ENCODE results near the gene NUP37. TPM values are rescaled to one million over a fixed set of nuclear protein-coding genes. Genes with fewer than 3 reads are reported as not detected.

NUP37 gene
- total and polyA plus RNA-seq, 2 donors from 2014 or later, result 23.2 to 26.7 TPM

GRCh38 chr12:102029141-102029540, 90.8 kb downstream of the NUP37 start:
- DNase-seq, result no peak
- no peak for FAIRE-seq

GRCh38 chr12:102026728-102027127, 93.2 kb downstream of the NUP37 start:
- FAIRE-seq (no peak), DNase-seq (no peak)
- no peaks in the 10 kb centered on the region for H3K27me3 ChIP-seq (ENCODE audit: control insufficient read depth, insufficient read depth, low read length)
- no peak for TF ChIP-seq CTCF (IDR thresholded peaks at IDR 0.05; ENCODE audit: borderline replicate concordance, extremely low read depth, insufficient read depth)
- no peak overlapping the region for H3K4me3 ChIP-seq (ENCODE audit: low read length in 3 of 3)
- H3K4me1 ChIP-seq (ENCODE audit: control insufficient read depth in 2 of 3, insufficient read depth in 2 of 3, low read depth in 1 of 3, low read length in 3 of 3), result no peaks in the 10 kb centered on the region
- H3K36me3 ChIP-seq (ENCODE audit: control insufficient read depth in 2 of 3, insufficient read depth in 3 of 3, low read length in 3 of 3), result peaks cover 0 to 8% (median 6%) of the 10 kb centered on the region in 3 donors
- H3K9ac ChIP-seq (ENCODE audit: low read length in 3 of 3), result no peak overlapping the region
- no peak overlapping the region for H3K27ac ChIP-seq (ENCODE audit: low read depth in 2 of 2, low read length in 2 of 2)
- intact Hi-C loops (cut with DNase I), result no loop called here
- H3K9me3 ChIP-seq (ENCODE audit: control insufficient read depth in 2 of 3, insufficient read depth in 1 of 3, low read length in 3 of 3), result no peaks in the 10 kb centered on the region

More at GRCh38 chr12:102029141-102029540, 90.8 kb downstream of the NUP37 start:
- no peak overlapping the region for H3K4me3 ChIP-seq (ENCODE audit: low read length in 3 of 3)
- no peak overlapping the region for H3K27ac ChIP-seq (ENCODE audit: low read depth in 2 of 2, low read length in 2 of 2)
- H3K36me3 ChIP-seq (ENCODE audit: control insufficient read depth in 2 of 3, insufficient read depth in 3 of 3, low read length in 3 of 3), result peaks cover 0 to 3% (median 3%) of the 10 kb centered on the region in 3 donors
- TF ChIP-seq CTCF (IDR thresholded peaks at IDR 0.05; ENCODE audit: borderline replicate concordance, extremely low read depth, insufficient read depth), result no peak
- H3K9ac ChIP-seq (ENCODE audit: low read length in 3 of 3), result no peak overlapping the region
- H3K4me1 ChIP-seq (ENCODE audit: control insufficient read depth in 2 of 3, insufficient read depth in 2 of 3, low read depth in 1 of 3, low read length in 3 of 3), result no peaks in the 10 kb centered on the region
- no peaks in the 10 kb centered on the region for H3K9me3 ChIP-seq (ENCODE audit: control insufficient read depth in 2 of 3, insufficient read depth in 1 of 3, low read length in 3 of 3)
- H3K27me3 ChIP-seq (ENCODE audit: control insufficient read depth, insufficient read depth, low read length), result no peaks in the 10 kb centered on the region
- intact Hi-C loops (cut with DNase I), result no loop called here

- intact Hi-C loops (cut with DNase I), result no loop called here
- H3K4me3 ChIP-seq (ENCODE audit: low read length in 3 of 3), result no peak overlapping the region
- peaks cover 0 to 4% (median 0%) of the 10 kb centered on the region in 3 donors for H3K4me1 ChIP-seq (ENCODE audit: control insufficient read depth in 2 of 3, insufficient read depth in 2 of 3, low read depth in 1 of 3, low read length in 3 of 3)
- peaks cover 0 to 8% (median 8%) of the 10 kb centered on the region in 3 donors for H3K36me3 ChIP-seq (ENCODE audit: control insufficient read depth in 2 of 3, insufficient read depth in 3 of 3, low read length in 3 of 3)
- no peak overlapping the region for H3K27ac ChIP-seq (ENCODE audit: low read depth in 2 of 2, low read length in 2 of 2)
- H3K27me3 ChIP-seq (ENCODE audit: control insufficient read depth, insufficient read depth, low read length), result no peaks in the 10 kb centered on the region
- no peaks in the 10 kb centered on the region for H3K9me3 ChIP-seq (ENCODE audit: control insufficient read depth in 2 of 3, insufficient read depth in 1 of 3, low read length in 3 of 3)
- no peak for TF ChIP-seq CTCF (IDR thresholded peaks at IDR 0.05; ENCODE audit: borderline replicate concordance, extremely low read depth, insufficient read depth)
- no peak overlapping the region for H3K9ac ChIP-seq (ENCODE audit: low read length in 3 of 3)
- DNase-seq (no peak), FAIRE-seq (no peak)
Measured at GRCh38 chr12:102024765-102025164, 95.1 kb downstream of the NUP37 start.
